IMR-90 (cell line): ENCODE measurements around the gene SCN11A. TPM values are rescaled to one million over a fixed set of nuclear protein-coding genes. Genes with fewer than 3 reads are reported as not detected.
"Not testable (repeated sequence)": the region's sequence is repeated elsewhere in the genome, so short reads cannot be mapped to it uniquely, and the experiment has no call there.

Experiments
- ATAC-seq: fragments of 200-7000 bp; cut with Tn5 transposase; 2 replicates; pipeline ENCODE4 v1.9.1; 2020; ENCODE audit warnings: low read depth, mild to moderate bottlenecking, moderate library complexity
- BruUV-seq: library from RNA; stranded (reverse); fragments of 400-500 nt; replicated peaks from 2 replicates; lab custom pipeline; 2021; lab: Mats Ljungman, UMichigan
- CTCF ChIA-PET: fragments of 300-600 bp; formaldehyde crosslinking; extraction: SDS; loops from one replicate; lab custom pipeline; 2021; ENCODE audit warnings: antibody characterized with exemption; lab: Yijun Ruan, JAX
- POLR2A ChIA-PET: fragments of 300-600 bp; sonication (Branson Sonifier 250); formaldehyde crosslinking; loops from one replicate; lab custom pipeline; 2022; ENCODE audit warnings: antibody characterized with exemption; ENCODE audit not compliant: unreplicated experiment; lab: Charles Lee
- DNase-seq: peaks from one replicate; pipeline ENCODE4 v3.0.0; 2013
- H2AFZ ChIP-seq: replicated peaks from 2 replicates; pipeline ENCODE3; 2013; ENCODE audit warnings: low read length, mild to moderate bottlenecking; ENCODE audit not compliant: poor library complexity
- H2AK5ac ChIP-seq: 2 replicates; pipeline ENCODE4 v1.6.1; 2013; ENCODE audit warnings: low read depth, low read length, inconsistent platforms
- H2AK9ac ChIP-seq: replicated peaks from 2 replicates; pipeline ENCODE3; 2013; ENCODE audit warnings: mild to moderate bottlenecking, low read depth, low read length, moderate library complexity; ENCODE audit not compliant: poor library complexity
- H2BK120ac ChIP-seq: 2 replicates; pipeline ENCODE4 v1.6.1; 2013; ENCODE audit warnings: low read depth, low read length, inconsistent platforms
- H2BK15ac ChIP-seq: 3 replicates; pipeline ENCODE4 v1.6.1; 2013; ENCODE audit warnings: low read depth, low read length, inconsistent platforms
- H2BK20ac ChIP-seq: 2 replicates; pipeline ENCODE4 v1.6.1; 2013; ENCODE audit warnings: low read depth, mild to moderate bottlenecking, inconsistent platforms, low read length, moderate library complexity
- H2BK5ac ChIP-seq: 2 replicates; pipeline ENCODE4 v1.6.1; 2013; ENCODE audit warnings: mild to moderate bottlenecking, low read depth, low read length, inconsistent platforms; ENCODE audit not compliant: poor library complexity, severe bottlenecking
- H3K14ac ChIP-seq: replicated peaks from 2 replicates; pipeline ENCODE4 v1.6.1; 2013; ENCODE audit warnings: low read depth, low read length, inconsistent platforms
- H3K18ac ChIP-seq: 2 replicates; pipeline ENCODE4 v1.6.1; 2013; ENCODE audit warnings: low read depth, low read length, control low read depth
- H3K23ac ChIP-seq: 2 replicates; pipeline ENCODE4 v1.6.1; 2013; ENCODE audit warnings: low read depth, low read length, inconsistent platforms
- H3K27ac ChIP-seq: 2 replicates; pipeline ENCODE4 v1.5.1; 2013; ENCODE audit warnings: mild to moderate bottlenecking, control low read depth, low read length; ENCODE audit not compliant: insufficient read depth
- H3K27me3 ChIP-seq: 2 replicates; pipeline ENCODE4 v1.6.1; 2013; ENCODE audit warnings: low read length; ENCODE audit not compliant: control insufficient read depth, insufficient read depth
- H3K36me3 ChIP-seq: 2 replicates; pipeline ENCODE4 v1.6.1; 2013; ENCODE audit warnings: low read length, mixed read lengths; ENCODE audit not compliant: control insufficient read depth, insufficient read depth
- H3K4ac ChIP-seq: 2 replicates; pipeline ENCODE4 v1.6.1; 2013; ENCODE audit warnings: low read depth, low read length, inconsistent platforms
- H3K4me1 ChIP-seq: 2 replicates; pipeline ENCODE4 v1.6.1; 2013; ENCODE audit warnings: low read length, mixed read lengths; ENCODE audit not compliant: control insufficient read depth, insufficient read depth
- H3K4me2 ChIP-seq: 2 replicates; pipeline ENCODE4 v1.6.1; 2013; ENCODE audit warnings: low read depth, mild to moderate bottlenecking, control low read depth, low read length, moderate library complexity
- H3K4me3 ChIP-seq: 2 replicates; pipeline ENCODE4 v1.5.1; 2013; ENCODE audit warnings: low read depth, mild to moderate bottlenecking, control low read depth, low read length, moderate library complexity; ENCODE audit not compliant: insufficient read depth
- H3K56ac ChIP-seq: 2 replicates; pipeline ENCODE4 v1.6.1; 2013; ENCODE audit warnings: low read length, inconsistent platforms; ENCODE audit not compliant: insufficient read depth; ENCODE audit errors: extremely low read depth
- H3K79me1 ChIP-seq, 2 experiments: 2 replicates each; pipeline ENCODE4 v1.6.1; 2013; ENCODE audit warnings: low read length in 2 of 2, inconsistent platforms in 1 of 2, low read depth in 1 of 2
- H3K9ac ChIP-seq: 2 replicates; pipeline ENCODE4 v1.6.1; 2013; ENCODE audit warnings: low read depth, low read length, control low read depth
- H3K9me1 ChIP-seq: 2 replicates; pipeline ENCODE4 v1.6.1; 2013; ENCODE audit warnings: low read length, inconsistent platforms; ENCODE audit not compliant: insufficient read depth
- H3K9me3 ChIP-seq: 2 replicates; pipeline ENCODE4 v1.6.1; 2013; ENCODE audit warnings: low read length; ENCODE audit not compliant: control insufficient read depth, insufficient read depth
- H4K20me1 ChIP-seq: 2 replicates; pipeline ENCODE4 v1.6.1; 2013; ENCODE audit warnings: low read length, inconsistent platforms; ENCODE audit not compliant: insufficient read depth
- H4K5ac ChIP-seq: 2 replicates; pipeline ENCODE4 v1.6.1; 2013; ENCODE audit warnings: mild to moderate bottlenecking, low read depth, low read length, control low read depth
- H4K8ac ChIP-seq, 2 experiments: 2 replicates each; pipeline ENCODE4 v1.6.1; 2013; ENCODE audit warnings: low read depth in 2 of 2, low read length in 2 of 2, control low read depth in 1 of 2, inconsistent platforms in 1 of 2
- H4K91ac ChIP-seq: 2 replicates; pipeline ENCODE4 v1.6.1; 2013; ENCODE audit warnings: low read depth, low read length, inconsistent platforms; ENCODE audit not compliant: insufficient read depth
- WGBS, 2 experiments: methylation state at CpG; one replicate each; pipeline versions ENCODE4 v1.1.5 to v1.1.7; 2013; ENCODE audit warnings: missing lambda C conversion rate in 2 of 2; ENCODE audit not compliant: insufficient read length in 1 of 2; ENCODE audit errors: extremely low coverage in 2 of 2; 5-methylcytosine and 5-hydroxymethylcytosine counted together
- dilution Hi-C: fragments of 300-500 bp; cut with HindIII; formaldehyde crosslinking; loops from one replicate; pipeline ENCODE4 v1.14.3; 2018; ENCODE audit warnings: low sequenced_read_pairs; ENCODE audit not compliant: unreplicated experiment
- in situ Hi-C: fragments of 300-500 bp; cut with MboI; formaldehyde crosslinking; loops from 3 replicates; pipeline ENCODE4 v1.14.3; 2019; ENCODE audit warnings: low sequenced_read_pairs, inconsistent platforms, mixed read lengths
- intact Hi-C: fragments of 100-400 bp; cut with micrococcal nuclease; formaldehyde crosslinking; loops from 2 replicates; pipeline ENCODE4 v1.10.0; 2022
- polyA plus RNA-seq, 3 experiments: library from polyadenylated mRNA; depleted of rRNA; stranded (reverse); fragments of >200 nt; gene quantifications; 2 replicates each; pipeline ENCODE4 v1.2.3, GENCODE V29; 2012; ENCODE audit warnings: low replicate concordance in 1 of 3
- total RNA-seq: library from RNA; depleted of rRNA; stranded (reverse); fragments of >200 nt; gene quantifications from 2 replicates; pipeline ENCODE4 v1.2.3, GENCODE V29; 2012

Gene SCN11A
- total and polyA plus RNA-seq, 2 of the 4 experiments (the other 2 are of a cell fraction): under 0.01 to 0.02 TPM

DNA sequence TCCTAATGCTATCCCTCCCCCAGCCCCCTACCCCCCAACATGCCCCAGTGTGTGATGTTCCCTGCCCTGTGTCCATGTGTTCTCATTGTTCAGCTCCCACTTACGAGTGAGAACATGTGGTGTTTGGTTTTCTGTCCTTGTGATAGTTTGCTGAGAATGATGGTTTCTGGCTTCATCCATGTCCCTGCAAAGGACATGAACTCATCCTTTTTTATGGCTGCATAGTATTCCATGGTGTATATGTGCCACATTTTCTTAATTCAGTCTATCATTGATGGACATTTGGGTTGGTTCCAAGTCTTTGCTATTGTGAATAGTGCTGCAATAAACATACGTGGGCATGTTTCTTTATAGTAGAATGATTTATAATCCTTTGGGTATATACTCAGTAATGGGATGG, 9.5 kb upstream of the SCN11A start:
- H3K4me3 ChIP-seq, H2BK20ac ChIP-seq, H2BK120ac ChIP-seq, H3K4me1 ChIP-seq, H2AK5ac ChIP-seq, H3K4me2 ChIP-seq, H3K4ac ChIP-seq, H3K56ac ChIP-seq, H2BK15ac ChIP-seq, H3K23ac ChIP-seq, H3K9me3 ChIP-seq, H4K5ac ChIP-seq, H3K14ac ChIP-seq, H4K91ac ChIP-seq, H3K27ac ChIP-seq, H3K27me3 ChIP-seq, H3K18ac ChIP-seq, H2AK9ac ChIP-seq, H4K8ac ChIP-seq, H2AFZ ChIP-seq, H2BK5ac ChIP-seq, in situ Hi-C loops, CTCF ChIA-PET, ATAC-seq, H3K36me3 ChIP-seq, H3K9ac ChIP-seq, dilution Hi-C loops, POLR2A ChIA-PET, intact Hi-C loops, H4K20me1 ChIP-seq, DNase-seq, BruUV-seq, H3K9me1 ChIP-seq: not testable (repeated sequence)
- no CpG with 5 or more reads among the region's 2 CpGs for WGBS, 2 experiments
- peaks cover 20 to 35% of the 10 kb centered on the region in 2 experiments for H3K79me1 ChIP-seq
